ENCODE measurements around the gene SF3A1. TPM values are rescaled to one million over a fixed set of nuclear protein-coding genes. Genes with fewer than 3 reads are reported as not detected.

SF3A1 gene
- total RNA-seq, 1 experiment from 2014 or later = 182 TPM

GRCh38 chr22:30313527-30314363 is 42.9 kb downstream of the SF3A1 start:
- no peak for TF ChIP-seq CTCF (IDR thresholded peaks at IDR 0.05; ENCODE audit: insufficient read depth in 1 of 2, low read depth in 1 of 2, low read length in 1 of 2, severe bottlenecking in 1 of 2, unreplicated experiment in 1 of 2)
- Mint-ChIP-seq H3K4me1 (ENCODE audit: low read depth, unreplicated experiment) (peaks cover 27% of the 10 kb centered on the region), H3K27ac (ENCODE audit: unreplicated experiment) (no peak overlapping the region), H3K36me3 (ENCODE audit: insufficient read depth, unreplicated experiment) (no peaks in the 10 kb centered on the region), H3K9me3 (ENCODE audit: unreplicated experiment) (no peaks in the 10 kb centered on the region), H3K27me3 (ENCODE audit: insufficient read depth, unreplicated experiment) (no peaks in the 10 kb centered on the region), H3K4me3 (ENCODE audit: unreplicated experiment) (no peak overlapping the region)
- Histone ChIP-seq H3K4me3 (ENCODE audit: low read depth, low read length) (no peak overlapping the region), H3K27me3 (replicated peaks; ENCODE audit: control insufficient read depth, insufficient read depth, low read length) (no peaks in the 10 kb centered on the region), H3K4me1 (0 out of 2 replicates have a peak, but pooled peaks cover 4% of the 10 kb centered on the region), H3K36me3 (ENCODE audit: control insufficient read depth, insufficient read depth, low read length) (no peaks in the 10 kb centered on the region), H3K9me3 (no peaks in the 10 kb centered on the region)
- ChIA-PET CTCF (no interaction called here), POLR2A (no interaction called here)
- no TSS peak for BruUV-seq (replicated peaks)
- intact Hi-C loops (cut with micrococcal nuclease; ENCODE audit: unreplicated experiment) = no loop called here
- DNase-seq = no peak

GRCh38 chr22:30312053-30312452 is 44.6 kb downstream of the SF3A1 start:
- no peaks in the 10 kb centered on the region for H3K27me3 Mint-ChIP-seq (ENCODE audit: insufficient read depth, unreplicated experiment)
- TF ChIP-seq CTCF (IDR thresholded peaks at IDR 0.05; ENCODE audit: insufficient read depth in 1 of 2, low read depth in 1 of 2, low read length in 1 of 2, severe bottlenecking in 1 of 2, unreplicated experiment in 1 of 2) = no peak
- H3K27ac Mint-ChIP-seq (ENCODE audit: unreplicated experiment) = no peak overlapping the region
- H3K9me3 ChIP-seq = no peaks in the 10 kb centered on the region
- DNase-seq = no peak
- no TSS peak for BruUV-seq (replicated peaks)
- H3K27me3 ChIP-seq (replicated peaks; ENCODE audit: control insufficient read depth, insufficient read depth, low read length) = no peaks in the 10 kb centered on the region
- H3K36me3 Mint-ChIP-seq (ENCODE audit: insufficient read depth, unreplicated experiment) = no peaks in the 10 kb centered on the region
- H3K4me1 Mint-ChIP-seq (ENCODE audit: low read depth, unreplicated experiment) = peaks cover 28% of the 10 kb centered on the region
- 0 out of 2 replicates have a peak, but pooled peaks cover 4% of the 10 kb centered on the region for H3K4me1 ChIP-seq
- no peak overlapping the region for H3K4me3 ChIP-seq (ENCODE audit: low read depth, low read length)
- no peaks in the 10 kb centered on the region for H3K36me3 ChIP-seq (ENCODE audit: control insufficient read depth, insufficient read depth, low read length)
- H3K9me3 Mint-ChIP-seq (ENCODE audit: unreplicated experiment) = no peaks in the 10 kb centered on the region
- CTCF ChIA-PET = no interaction called here
- POLR2A ChIA-PET = no interaction called here
- intact Hi-C loops (cut with micrococcal nuclease; ENCODE audit: unreplicated experiment) = no loop called here
- H3K4me3 Mint-ChIP-seq (ENCODE audit: unreplicated experiment) = no peak overlapping the region

GRCh38 chr22:30310881-30311771 is 45.6 kb downstream of the SF3A1 start:
- no peak for DNase-seq
- Mint-ChIP-seq H3K4me3 (ENCODE audit: unreplicated experiment) (no peak overlapping the region), H3K9me3 (ENCODE audit: unreplicated experiment) (no peaks in the 10 kb centered on the region), H3K36me3 (ENCODE audit: insufficient read depth, unreplicated experiment) (no peaks in the 10 kb centered on the region), H3K27ac (ENCODE audit: unreplicated experiment) (no peak overlapping the region), H3K27me3 (ENCODE audit: insufficient read depth, unreplicated experiment) (no peaks in the 10 kb centered on the region), H3K4me1 (ENCODE audit: low read depth, unreplicated experiment) (peaks cover 28% of the 10 kb centered on the region)
- H3K4me1 ChIP-seq = 0 out of 2 replicates have a peak, but pooled peaks cover 4% of the 10 kb centered on the region
- TF ChIP-seq CTCF (IDR thresholded peaks at IDR 0.05; ENCODE audit: insufficient read depth in 1 of 2, low read depth in 1 of 2, low read length in 1 of 2, severe bottlenecking in 1 of 2, unreplicated experiment in 1 of 2) = no peak
- no peaks in the 10 kb centered on the region for H3K27me3 ChIP-seq (replicated peaks; ENCODE audit: control insufficient read depth, insufficient read depth, low read length)
- CTCF ChIA-PET = no interaction called here
- H3K36me3 ChIP-seq (ENCODE audit: control insufficient read depth, insufficient read depth, low read length) = no peaks in the 10 kb centered on the region
- intact Hi-C loops (cut with micrococcal nuclease; ENCODE audit: unreplicated experiment) = no loop called here
- no TSS peak for BruUV-seq (replicated peaks)
- POLR2A ChIA-PET = no interaction called here
- H3K9me3 ChIP-seq = no peaks in the 10 kb centered on the region
- no peak overlapping the region for H3K4me3 ChIP-seq (ENCODE audit: low read depth, low read length)

All from Caco-2 (cell line).